Stimulated activated CD8-positive, alpha-beta memory T cell treated with anti-CD3 and anti-CD28 coated beads, Interleukin-12 subunit alpha, Interleukin-12 subunit beta, amount 100 ng/mL, for 4 hours (primary cell): ENCODE data around the gene PPP6R2.
"Not testable (repeated sequence)": the region's sequence is repeated elsewhere in the genome, so short reads cannot be mapped to it uniquely, and the experiment has no call there.

Source experiments
- DNase-seq: peaks from one replicate; pipeline ENCODE4 v3.0.0-alpha.2; 2020; ENCODE audit warnings: low read depth

PPP6R2 gene

DNA sequence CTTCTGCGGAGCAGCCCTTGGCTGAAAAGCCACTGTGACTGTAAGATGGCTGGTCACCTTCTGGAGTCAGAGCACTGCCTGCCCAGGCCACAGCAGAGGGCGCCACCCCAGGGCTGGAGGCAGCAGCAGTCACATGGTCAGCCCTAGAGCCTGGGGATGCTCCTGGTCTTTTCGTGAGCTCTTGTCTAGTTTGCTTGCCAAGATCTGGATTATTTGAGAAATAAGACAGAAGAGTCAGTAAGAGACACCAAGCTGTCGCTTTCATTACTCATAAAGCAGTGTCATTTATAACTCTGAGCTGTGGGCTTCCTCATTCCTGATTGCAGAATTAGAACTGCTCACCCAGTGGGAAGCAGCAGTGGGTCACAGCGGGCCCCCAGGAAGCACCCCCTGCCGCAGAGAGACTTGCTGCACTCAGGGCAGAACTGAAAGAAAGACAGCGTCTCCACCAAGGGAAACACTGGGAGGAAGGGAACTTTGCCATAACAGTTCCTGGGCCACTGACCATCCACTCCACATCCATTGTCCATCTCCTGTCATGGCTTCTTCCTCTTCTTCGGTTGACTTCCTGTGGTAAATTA is 56.7 kb downstream of the PPP6R2 start:
- DNase-seq, result no peak

DNA sequence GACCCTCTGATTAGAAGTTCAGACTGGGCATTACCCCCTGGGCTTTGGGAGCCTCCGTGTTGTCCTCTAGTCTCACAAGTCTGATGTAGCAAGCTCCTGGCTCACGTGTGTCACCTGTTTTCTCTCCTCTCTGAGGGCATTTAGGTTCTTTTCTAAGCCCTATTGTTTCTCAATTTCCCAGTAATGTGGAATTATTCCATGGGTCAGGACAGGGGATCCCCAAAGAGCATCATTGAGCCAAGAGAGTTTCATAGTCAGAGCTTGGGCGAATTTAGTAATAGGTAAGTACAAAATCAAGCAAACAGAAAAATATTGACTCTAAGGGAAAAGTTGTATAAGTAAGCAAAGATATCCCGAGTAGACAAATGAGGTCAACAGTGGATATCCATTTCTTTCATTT is 57.3 kb downstream of the PPP6R2 start:
- no peak for DNase-seq

DNA sequence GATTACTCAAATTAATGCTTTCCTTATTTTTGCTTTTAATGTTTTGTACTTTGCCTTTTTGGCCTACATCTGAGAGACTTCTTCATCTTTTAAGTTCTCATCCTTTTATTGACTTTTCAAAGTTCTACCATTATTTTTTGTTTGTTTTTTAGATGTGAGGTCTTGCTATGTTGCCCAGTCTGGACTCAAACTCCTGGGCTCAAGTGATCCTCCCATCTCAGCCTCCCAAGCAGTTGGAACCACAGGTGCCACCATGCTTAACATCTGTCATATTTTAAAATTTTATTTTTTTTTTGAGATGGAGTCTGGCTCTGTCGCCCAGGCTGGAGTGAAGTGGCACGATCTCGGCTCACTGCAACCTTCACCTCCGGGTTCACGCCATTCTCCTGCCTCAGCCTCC is 57.8 kb downstream of the PPP6R2 start:
- no peak for DNase-seq

DNA sequence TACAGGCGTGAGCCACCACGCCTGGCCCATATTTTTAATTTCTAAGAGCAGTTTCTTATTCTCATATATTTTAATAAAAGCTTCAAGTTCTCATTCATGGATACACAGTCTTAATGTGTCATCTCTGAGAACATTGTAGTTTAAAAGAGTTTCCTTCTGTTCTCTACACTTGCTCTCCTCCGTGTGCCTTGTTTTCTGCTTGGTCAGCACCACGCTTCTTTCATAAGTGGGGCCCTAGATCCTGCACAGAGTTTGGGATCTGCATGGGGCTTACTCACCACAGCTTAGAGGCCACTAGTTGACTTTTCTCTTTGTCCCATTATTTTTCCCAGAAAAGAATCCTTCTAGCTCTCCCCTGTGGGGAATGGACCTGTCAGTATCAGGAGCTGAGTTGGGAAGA is 58.8 kb downstream of the PPP6R2 start:
- no peak for DNase-seq

DNA sequence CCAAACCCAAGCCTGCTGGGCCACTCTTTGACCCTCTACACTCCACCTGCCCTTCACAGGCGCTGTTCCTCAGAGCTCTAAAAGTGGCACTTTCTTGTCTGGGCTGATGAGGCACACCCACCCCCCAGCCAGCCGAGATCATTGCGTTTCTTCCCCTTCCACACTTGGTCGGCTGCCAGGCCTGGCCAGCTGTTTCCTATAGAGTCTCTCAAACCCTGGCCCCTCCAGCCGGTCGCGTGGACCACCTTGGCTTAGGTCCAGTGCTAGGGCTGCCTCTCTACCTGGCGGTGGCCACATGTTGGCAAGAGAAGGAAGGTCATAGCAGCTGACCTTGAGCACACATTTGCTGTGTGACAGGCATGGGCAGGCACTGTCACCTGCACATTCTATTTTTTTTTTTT is 60.6 kb downstream of the PPP6R2 start:
- DNase-seq, result no peak

DNA sequence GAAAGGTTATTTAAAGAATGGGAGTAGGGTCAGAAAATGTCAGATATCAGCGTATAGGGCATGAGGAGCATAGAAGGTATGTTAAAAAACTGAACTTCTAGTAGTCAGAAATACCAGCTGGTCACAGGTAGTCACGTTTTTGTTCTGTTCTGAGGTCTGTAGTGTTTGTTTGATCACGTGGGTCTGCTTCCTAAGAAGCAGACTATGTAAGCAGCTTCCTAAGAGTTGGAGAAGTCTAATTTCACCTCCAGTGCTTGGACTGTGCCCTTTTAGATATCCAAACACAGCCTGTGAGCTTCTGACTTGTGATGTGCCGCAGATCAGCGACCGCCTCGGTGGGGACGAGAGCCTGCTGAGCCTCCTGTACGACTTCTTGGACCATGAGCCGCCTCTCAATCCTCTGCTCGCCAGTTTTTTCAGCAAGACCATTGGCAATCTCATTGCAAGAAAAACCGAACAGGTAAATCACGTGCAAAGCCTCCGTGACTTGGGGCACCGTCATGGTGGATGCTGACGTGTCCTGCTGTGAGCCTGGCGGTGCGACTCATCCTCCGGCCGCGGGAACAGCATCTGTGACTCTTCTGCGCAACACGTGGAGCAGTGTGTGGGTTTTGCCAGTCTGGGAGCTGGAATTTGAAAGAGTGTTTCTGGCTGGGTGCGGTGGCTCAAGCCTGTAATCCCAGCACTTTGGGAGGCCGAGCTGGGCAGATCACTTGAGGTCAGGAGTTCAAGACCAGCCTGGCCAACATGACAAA is 63.5 kb downstream of the PPP6R2 start:
- no peak for DNase-seq

DNA sequence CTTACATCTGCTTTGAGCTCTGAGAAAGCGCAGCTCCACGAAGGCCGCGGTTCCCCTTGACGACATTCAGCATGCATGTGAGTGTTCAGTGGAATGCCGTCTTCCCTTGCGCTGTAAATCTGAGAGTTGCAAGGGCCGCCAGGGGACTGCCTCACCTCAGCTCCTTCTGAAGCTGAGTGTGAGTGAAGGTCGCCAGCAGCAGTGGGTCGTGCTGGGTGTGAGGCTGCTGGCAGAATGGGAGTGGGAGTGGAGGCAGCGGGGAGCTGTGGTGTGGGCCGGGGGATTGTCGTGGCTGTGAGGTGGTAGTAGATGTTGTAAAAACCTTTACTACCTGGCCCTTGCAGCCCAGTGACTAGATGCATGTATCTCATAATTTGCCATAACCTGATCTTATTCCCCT is 65.2 kb downstream of the PPP6R2 start:
- DNase-seq, result no peak

DNA sequence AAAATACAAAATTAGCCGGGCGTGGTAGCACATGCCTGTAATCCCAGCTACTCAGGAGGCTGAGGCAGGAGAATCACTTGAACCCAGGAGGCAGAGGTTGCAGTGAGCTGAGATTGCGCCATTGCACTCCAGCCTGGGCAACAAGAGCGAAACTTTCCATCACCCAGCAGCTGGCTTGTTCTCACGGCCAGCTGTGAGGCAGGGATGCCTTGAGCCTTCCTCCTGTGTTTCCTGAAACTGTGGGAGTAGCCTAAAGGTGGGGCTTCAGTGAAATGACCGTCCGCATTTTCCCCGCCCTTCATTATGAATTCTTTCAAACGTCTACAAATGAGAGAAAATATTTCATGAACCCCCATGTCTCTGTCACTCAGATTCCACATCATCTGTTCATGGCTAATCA is 65.8 kb downstream of the PPP6R2 start:
- DNase-seq, result not testable (repeated sequence)

DNA sequence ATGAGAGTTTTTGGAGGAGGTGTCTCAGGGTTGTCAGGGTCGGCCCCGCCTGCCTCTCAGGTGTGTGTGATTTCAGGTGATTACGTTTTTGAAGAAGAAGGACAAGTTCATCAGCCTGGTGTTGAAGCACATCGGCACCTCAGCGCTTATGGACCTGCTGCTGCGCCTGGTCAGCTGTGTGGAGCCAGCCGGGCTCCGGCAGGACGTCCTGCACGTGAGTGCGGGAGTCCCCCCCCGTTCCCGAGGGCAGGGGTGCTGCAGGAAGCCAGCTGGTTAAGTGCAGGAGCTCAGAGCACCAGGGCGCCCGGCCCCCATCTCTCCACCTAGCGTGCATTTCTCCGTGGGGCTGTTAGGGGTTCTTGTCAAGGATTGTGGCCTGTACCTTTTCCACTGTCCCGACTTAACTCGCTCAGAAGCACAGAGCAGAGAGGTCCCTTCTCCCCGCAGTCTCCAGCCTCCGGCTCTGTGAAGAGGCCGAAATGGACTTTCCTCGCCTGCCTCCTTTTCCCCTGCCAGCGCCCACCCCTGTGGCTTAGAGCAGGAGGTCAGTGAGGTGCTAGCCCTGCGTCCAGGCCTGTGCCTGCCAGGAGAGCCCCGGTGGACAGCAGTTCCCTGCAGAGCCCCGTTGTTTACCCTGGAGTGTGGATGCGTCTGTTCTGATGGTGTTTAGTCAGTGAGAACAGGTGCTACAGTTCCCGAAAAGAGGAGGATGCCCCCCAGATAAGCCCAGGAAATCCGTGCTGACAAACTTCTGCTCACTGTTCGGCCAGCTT is 71.5 kb downstream of the PPP6R2 start:
- no peak for DNase-seq

DNA sequence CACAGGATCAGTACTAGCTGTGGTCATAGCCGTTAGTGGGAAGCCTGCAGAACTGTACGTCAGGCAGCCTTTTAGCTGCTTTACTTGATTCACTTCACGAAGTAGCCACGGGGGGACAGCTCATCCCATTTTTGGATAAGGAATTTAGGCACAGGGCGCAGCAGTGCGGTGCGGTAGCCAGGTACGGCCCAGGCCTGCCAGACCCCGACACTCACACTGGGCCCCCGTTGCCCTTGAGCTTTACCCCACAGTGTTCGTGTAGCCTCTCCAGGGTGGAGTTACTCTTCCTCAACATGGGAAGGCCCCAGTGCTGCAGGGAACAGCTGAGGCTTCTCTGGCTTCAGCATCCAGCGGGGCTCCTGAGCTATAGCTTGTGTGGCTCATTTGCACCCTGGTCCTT is 72.3 kb downstream of the PPP6R2 start:
- DNase-seq, result no peak

DNA sequence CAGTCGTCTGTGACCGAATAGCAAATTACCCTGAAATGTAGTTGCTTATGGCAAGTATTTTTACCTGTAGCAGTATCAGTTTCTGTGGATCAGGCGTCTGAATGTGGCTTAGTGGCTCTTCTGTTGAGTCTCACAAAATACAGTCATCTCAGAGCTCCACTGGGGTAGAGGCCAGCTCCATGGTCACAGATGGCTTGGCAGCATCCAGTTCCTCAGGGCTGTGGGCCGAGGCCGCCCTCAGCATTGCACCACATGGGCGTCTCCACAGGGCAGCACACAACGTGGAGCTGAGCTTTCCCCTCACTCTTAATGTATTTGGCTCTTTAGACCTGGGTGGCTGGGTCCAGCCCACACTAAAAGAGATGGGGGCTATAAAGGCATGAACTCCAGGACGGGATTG is 73.9 kb downstream of the PPP6R2 start:
- DNase-seq, result no peak

DNA sequence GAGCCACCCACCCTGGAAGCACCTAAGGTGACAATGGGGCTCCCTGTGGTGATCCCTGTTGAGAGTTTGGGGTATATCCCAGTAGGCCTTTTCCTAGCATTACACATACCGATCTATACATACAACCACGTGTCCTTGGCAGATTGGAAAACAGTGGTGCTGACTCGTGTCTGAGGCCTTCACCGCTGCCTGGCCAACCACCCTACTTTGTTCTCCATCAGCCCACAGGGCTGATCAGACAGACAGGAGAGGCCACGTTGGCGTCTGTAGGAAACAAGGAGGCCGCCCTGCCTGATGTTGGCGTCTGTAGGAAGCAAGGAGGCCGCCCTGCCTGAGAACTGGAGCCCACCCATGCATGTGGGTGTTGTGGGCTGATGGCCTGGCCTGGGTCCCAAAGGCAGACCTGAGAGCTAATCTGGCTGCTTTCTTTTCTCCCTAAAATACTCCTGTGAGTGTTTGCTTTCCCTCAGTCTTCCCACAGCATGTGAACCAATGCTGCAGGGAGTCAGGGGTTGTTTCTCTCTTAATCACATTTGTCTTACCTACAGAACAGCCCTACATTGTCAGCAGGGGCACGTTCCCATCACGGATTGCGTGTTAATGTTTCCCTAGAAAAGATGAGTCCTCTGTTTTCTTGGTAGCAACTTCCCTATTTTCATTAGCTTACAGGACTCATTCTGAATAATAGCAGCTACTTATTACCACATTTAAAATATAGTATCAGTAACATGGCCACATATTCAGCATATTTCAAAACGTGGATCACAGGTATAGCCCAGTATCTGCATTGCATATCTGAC is 74.5 kb downstream of the PPP6R2 start:
- no peak for DNase-seq

DNA sequence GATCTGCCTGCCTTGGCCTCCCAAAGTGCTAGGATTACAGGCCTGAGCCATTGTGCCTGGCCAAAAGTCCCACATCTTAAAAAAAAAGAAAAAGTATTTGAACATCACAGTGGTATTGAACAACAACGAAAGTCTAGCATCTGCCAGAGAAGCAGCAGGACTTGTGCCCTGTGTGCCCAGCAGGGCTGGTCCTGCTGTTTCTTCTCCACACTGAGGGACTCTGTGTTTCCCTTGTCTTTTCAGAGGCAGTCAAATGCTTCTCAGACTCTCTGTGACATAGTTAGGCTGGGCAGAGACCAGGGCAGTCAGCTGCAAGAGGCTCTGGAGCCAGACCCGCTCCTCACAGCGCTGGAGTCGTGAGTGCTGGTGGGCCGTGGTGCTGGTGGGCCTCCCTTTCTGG is 75.5 kb downstream of the PPP6R2 start:
- DNase-seq, result no peak

DNA sequence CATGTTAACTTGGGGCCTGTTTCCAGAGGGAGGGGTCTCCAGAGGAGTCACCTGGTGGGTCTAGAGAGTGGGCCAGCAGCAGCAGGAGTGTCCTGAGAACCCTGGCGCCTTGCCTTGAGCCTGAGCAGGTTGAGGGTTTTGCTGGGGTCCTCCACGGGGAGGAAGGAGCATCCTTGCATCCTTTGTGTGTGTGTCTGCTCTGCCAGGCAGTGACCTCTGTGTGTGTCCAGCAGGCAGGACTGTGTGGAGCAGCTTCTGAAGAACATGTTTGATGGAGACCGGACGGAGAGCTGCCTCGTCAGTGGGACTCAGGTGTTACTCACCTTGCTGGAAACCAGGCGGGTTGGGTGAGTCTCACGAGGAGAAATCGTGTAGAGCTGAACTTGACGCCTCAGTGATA is 76.0 kb downstream of the PPP6R2 start:
- DNase-seq, result no peak

DNA sequence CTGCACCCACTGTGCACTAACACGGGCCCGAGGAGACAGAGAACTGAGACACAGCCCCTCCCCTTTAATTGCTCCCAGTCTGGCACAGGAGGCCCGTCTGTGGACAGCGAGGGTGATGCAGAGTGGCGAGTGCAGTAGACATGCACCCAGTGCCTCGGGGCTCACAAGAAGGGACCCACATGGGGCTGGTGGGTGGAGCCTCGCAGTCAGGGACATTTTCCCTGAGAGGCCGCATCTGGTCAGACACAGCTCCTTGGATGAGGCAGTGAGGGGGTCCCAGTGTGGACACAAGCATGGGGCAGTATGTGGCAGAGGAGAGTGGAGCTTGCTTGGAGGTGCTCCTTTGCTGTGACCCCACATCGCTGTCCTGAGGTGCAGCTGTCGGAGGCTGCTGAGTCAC is 76.9 kb downstream of the PPP6R2 start:
- no peak for DNase-seq

DNA sequence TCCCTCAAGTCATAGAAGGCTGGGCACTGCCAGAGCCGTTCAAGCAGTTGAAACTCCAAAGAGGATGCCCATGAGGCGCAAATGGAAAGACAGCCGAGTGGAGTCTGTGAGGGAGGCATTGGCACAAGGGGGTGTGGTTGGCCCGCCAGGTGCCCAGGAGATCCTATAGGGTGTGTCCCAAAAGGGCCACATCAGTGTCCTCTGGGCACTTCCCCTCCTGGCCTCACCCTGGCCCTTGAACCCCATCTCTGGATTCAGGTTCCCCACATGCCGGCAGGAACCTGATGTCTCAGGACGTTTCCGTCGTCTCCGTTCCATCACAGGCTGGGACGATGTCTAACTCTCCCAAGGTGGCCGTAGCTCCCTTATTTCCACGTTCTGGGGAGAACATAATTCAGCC is 77.5 kb downstream of the PPP6R2 start:
- DNase-seq, result no peak

DNA sequence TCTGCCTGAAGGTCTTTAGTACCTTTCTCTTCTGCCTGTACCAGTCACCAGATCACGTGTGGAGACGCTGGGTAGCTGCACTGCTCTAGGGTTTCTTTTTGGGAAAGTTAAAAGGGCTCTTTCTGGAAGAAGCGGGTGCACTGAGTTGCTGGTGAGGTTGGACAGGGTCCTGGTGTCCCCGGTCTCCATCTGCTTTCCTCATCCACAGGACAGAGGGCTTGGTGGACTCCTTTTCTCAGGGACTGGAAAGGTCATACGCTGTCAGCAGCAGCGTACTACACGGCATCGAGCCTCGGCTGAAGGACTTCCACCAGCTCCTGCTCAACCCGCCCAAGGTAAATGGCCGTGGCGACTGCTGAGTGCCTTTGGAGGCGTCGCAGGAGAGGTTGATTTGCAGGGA is 78.9 kb downstream of the PPP6R2 start:
- no peak for DNase-seq

DNA sequence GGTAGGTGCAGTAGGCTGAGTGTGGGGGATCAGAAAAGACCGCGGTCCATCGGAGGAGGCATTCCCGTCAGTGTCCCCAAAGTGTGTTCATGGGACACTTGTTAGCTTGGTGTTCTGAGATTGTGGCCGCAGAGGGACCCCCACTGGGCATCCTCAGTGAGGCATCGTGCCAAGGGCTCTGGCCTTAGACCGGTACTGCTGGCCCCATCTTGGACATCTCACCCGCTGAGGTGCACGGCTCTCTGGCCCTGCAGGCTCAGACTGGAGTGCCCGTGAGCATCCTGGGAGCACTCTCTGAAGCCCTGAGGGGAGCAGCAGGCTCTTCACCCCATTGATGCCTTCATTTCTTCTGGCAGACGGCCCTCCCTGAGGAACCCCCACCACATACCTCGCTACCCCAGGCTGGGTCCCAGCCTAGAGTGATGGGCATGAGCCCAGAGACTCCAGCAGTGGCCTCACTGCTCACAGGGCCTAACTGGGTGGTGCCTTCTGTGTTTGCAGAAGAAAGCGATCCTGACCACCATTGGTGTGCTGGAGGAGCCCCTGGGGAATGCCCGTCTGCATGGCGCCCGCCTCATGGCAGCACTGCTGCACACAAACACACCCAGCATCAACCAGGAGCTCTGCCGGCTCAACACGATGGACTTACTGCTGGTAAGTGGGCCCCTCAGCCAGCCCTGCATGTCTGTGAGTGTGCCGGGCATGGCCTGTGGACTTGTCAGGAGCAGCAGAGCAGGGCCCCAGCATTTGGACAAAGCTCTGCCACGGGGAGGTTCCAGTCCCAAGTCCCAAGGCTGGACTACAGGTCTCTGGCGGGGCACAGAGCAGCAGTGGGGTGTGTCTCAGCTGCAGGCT is 80.1 kb downstream of the PPP6R2 start:
- no peak for DNase-seq

DNA sequence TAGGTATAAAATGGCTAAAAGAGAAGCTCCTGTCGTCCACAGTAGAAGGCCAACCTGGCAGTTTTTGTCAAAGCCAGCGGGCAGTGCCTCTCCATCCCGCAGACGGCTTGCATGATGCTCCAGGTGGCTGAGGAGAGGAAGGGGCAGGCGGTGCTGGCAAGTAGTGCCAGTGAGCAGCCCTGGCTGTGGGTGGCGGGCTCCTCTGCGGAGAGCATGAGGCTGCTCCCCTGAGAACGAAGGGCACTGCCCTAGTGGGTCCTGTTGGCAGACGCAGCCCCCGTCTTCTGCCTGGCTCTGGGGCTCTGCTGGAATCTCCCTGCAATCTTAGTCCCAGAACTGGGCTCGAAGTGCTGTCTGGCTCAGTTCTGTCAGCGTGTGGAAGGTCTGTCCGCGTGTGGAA is 80.8 kb downstream of the PPP6R2 start:
- DNase-seq, result no peak

DNA sequence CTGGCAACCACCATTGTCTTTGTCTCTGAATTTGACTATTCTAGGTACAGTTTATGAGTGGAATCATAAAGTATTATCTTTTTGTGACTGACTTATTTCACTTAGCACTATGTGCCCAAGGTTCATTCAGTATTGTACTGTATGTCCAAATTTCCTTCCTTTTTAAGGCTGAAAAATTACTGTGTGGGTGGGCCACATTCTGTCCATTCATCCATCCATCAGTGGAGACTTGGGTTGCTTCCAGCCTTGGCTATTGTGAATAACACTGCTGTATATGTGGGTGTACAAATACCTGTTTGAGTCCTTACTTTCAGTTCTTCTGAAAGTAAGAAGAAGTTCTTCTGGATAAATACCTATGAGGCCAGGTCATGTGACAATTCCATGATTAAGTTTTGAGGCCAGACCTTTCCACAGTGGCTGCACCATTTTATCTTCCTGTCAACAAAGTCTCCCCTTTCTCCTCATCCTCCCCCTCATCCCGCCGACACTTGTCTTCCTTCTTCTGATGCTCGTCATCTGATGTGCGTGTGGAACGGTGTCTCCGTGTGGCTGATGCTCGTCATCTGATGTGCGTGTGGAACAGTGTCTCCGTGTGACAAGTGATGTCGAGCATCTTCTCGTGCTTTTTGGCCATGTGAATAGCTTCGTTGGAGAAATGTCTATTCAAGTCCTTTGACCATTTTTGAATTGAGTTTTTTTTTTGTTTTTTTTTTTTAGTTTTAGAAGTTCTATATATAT is 82.2 kb downstream of the PPP6R2 start:
- no peak for DNase-seq
